ENCODE data around the gene POM121C.
"Not testable (repeated sequence)": the region's sequence is repeated elsewhere in the genome, so short reads cannot be mapped to it uniquely, and the experiment has no call there.

GRCh38 chr7:75458034-75458433, 28.1 kb downstream of the POM121C start:
- TF ChIP-seq, protein P1, sequence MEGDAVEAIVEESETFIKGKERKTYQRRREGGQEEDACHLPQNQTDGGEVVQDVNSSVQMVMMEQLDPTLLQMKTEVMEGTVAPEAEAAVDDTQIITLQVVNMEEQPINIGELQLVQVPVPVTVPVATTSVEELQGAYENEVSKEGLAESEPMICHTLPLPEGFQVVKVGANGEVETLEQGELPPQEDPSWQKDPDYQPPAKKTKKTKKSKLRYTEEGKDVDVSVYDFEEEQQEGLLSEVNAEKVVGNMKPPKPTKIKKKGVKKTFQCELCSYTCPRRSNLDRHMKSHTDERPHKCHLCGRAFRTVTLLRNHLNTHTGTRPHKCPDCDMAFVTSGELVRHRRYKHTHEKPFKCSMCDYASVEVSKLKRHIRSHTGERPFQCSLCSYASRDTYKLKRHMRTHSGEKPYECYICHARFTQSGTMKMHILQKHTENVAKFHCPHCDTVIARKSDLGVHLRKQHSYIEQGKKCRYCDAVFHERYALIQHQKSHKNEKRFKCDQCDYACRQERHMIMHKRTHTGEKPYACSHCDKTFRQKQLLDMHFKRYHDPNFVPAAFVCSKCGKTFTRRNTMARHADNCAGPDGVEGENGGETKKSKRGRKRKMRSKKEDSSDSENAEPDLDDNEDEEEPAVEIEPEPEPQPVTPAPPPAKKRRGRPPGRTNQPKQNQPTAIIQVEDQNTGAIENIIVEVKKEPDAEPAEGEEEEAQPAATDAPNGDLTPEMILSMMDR (IDR thresholded peaks at IDR 0.05), result not testable (repeated sequence)
- not testable (repeated sequence) for TF ChIP-seq POLR2A (IDR thresholded peaks at IDR 0.05)

Measured in vagina (tissue), 2 donors.